Uterus (tissue), 4 donors: ENCODE measurements around the gene GAMT. TPM values are rescaled to one million over a fixed set of nuclear protein-coding genes. Genes with fewer than 3 reads are reported as not detected.

Experiments used
- DNase-seq, 2 donors: peaks; one replicate each; pipeline ENCODE4 v3.0.0-alpha.2; 2019 to 2020
- H3K27ac ChIP-seq, 2 donors: fragments of 200-600 bp; sonication (generic); 1 replicate in 1 of 2; 2 replicates in 1 of 2; pipeline ENCODE4 v1.5.1; 2016 to 2018
- H3K27me3 ChIP-seq, 2 donors: fragments of 200-600 bp; sonication (generic); one replicate each; pipeline ENCODE4 v1.5.1; 2018 to 2019; ENCODE audit warnings: control low read depth in 1 of 2
- H3K36me3 ChIP-seq, 2 donors: fragments of 200-600 bp; sonication (generic); one replicate each; pipeline ENCODE4 v1.5.1; 2019; ENCODE audit warnings: control low read depth in 1 of 2
- H3K4me1 ChIP-seq, 2 donors: fragments of 200-600 bp; sonication (generic); one replicate each; pipeline ENCODE4 v1.5.1; 2018 to 2019; ENCODE audit warnings: control low read depth in 1 of 2
- H3K4me3 ChIP-seq, 2 donors: fragments of 200-600 bp; sonication (generic); 1 replicate in 1 of 2; 2 replicates in 1 of 2; pipeline ENCODE4 v1.5.1; 2018 to 2019; ENCODE audit warnings: mild to moderate bottlenecking in 1 of 2
- H3K9me3 ChIP-seq, 2 donors: fragments of 200-600 bp; sonication (generic); one replicate each; pipeline ENCODE4 v1.5.1; 2019; ENCODE audit warnings: control low read depth in 1 of 2
- POLR2A ChIP-seq, 2 donors: fragments of 450-650 bp; IDR thresholded peaks; one replicate each; pipeline ENCODE4 v1.6.1; 2016; ENCODE audit warnings: antibody characterized with exemption in 2 of 2, mild to moderate bottlenecking in 1 of 2, moderate library complexity in 1 of 2
- intact Hi-C: fragments of 100-400 bp; cut with DNase I; formaldehyde crosslinking; loops from one replicate; pipeline ENCODE4 v1.15.1; 2023; ENCODE audit warnings: low total_unique reads
- total RNA-seq, 4 donors: library from RNA; depleted of rRNA in 3 of 4; stranded (reverse); fragments of >200 nt in 3 of 4; gene quantifications; one replicate each; pipeline versions ENCODE4 v1.1.0 to v1.2.4, GENCODE V29; 2014 to 2023
- TF ChIP-seq, protein P1 (sequence below), 4 experiments: fragments of 200-600 bp in 2 of 4; fragments of 450-650 bp in 2 of 4; sonication (generic) in 2 of 4; IDR thresholded peaks; one replicate each; pipeline ENCODE4 v1.5.1; 2016 to 2019; ENCODE audit warnings: antibody characterized with exemption in 4 of 4, mild to moderate bottlenecking in 2 of 4, moderate library complexity in 1 of 4
- donor health status: DM: yes; HTN: yes; CAD: no.

Gene GAMT
- total RNA-seq, 4 donors from 2014 or later = 3.3 to 14.4 (median 8.4) TPM

DNA sequence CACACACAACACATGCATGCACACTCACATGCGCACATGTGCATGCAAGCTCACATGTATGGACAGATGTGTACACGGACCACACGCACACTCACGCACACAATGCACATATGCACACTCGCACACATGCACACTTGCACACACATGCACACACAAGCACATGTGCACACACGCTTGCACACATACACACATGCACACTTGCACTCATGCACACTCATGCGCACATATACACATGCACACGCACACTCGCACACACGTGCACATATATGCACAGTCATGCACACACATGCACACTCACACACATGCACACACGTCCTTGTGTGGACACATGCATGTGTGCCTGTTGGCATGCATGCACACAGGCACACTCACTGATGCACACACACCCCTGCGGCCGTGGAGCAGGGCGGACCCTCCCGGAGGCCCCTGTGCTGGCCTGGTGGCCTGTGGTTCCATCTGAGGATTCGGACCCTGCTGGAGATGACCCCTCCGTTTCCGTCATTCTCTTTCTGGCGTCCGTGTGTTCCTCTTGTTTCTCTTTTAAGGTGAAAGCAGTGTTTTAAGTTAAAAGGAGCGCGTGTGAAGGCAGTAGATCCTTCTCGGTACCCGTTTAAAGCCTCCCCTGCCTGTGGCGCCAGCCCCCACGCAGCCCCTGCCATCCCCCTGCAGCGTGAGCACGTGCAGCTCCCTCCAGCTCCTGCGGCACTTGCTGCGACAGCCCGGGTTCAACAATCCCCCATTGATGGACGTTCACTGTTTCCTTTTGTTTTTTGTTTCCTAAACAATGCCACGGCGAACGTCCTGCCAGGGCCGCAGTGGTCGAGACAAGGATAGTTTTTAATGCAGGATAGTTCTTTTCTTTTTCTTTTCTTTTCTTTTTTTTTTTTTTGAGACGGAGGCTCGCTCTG, 12.1 kb downstream of the GAMT start:
- no peak for TF ChIP-seq POLR2A (IDR thresholded peaks at IDR 0.05)
- intact Hi-C loops = no loop called here

DNA sequence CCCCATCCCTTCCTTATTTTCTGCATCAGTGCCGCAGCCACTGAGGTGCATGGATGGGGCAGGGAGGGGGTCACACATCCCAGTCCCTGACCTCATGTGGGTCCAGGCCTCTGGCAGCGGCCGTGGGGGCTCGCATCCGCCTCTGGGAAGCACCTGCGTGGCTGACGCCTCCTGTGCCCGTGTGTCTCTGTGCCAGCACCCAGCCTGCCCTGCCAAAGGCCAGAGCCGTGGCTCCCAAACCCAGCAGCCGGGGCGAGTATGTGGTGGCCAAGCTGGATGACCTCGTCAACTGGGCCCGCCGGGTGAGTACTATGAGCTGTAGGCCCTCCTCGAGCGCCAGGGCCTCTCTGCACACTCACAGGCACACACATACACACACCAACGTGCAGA, 12.7 kb downstream of the GAMT start:
- DNase-seq = no peak
- intact Hi-C loops = no loop called here
- no peak for TF ChIP-seq POLR2A (IDR thresholded peaks at IDR 0.05)
- TF ChIP-seq, protein P1, sequence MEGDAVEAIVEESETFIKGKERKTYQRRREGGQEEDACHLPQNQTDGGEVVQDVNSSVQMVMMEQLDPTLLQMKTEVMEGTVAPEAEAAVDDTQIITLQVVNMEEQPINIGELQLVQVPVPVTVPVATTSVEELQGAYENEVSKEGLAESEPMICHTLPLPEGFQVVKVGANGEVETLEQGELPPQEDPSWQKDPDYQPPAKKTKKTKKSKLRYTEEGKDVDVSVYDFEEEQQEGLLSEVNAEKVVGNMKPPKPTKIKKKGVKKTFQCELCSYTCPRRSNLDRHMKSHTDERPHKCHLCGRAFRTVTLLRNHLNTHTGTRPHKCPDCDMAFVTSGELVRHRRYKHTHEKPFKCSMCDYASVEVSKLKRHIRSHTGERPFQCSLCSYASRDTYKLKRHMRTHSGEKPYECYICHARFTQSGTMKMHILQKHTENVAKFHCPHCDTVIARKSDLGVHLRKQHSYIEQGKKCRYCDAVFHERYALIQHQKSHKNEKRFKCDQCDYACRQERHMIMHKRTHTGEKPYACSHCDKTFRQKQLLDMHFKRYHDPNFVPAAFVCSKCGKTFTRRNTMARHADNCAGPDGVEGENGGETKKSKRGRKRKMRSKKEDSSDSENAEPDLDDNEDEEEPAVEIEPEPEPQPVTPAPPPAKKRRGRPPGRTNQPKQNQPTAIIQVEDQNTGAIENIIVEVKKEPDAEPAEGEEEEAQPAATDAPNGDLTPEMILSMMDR (IDR thresholded peaks at IDR 0.05) = no peak
- Histone ChIP-seq H3K4me1 (peaks cover 0 to 13% of the 10 kb centered on the region in 2 donors), H3K36me3 (no peaks in the 10 kb centered on the region), H3K4me3 (no peak overlapping the region), H3K27me3 (peaks cover 0 to 2% of the 10 kb centered on the region in 2 donors), H3K9me3 (no peaks in the 10 kb centered on the region), H3K27ac (no peak overlapping the region)

More for the DNA sequence above, 12.1 kb downstream of the GAMT start:
- no peak for DNase-seq
- H3K4me1 ChIP-seq = peaks cover 0 to 11% of the 10 kb centered on the region in 2 donors
- no peaks in the 10 kb centered on the region for H3K9me3 ChIP-seq
- no peak overlapping the region for H3K27ac ChIP-seq
- H3K4me3 ChIP-seq = no peak overlapping the region
- H3K36me3 ChIP-seq = no peaks in the 10 kb centered on the region
- no peaks in the 10 kb centered on the region for H3K27me3 ChIP-seq

DNA sequence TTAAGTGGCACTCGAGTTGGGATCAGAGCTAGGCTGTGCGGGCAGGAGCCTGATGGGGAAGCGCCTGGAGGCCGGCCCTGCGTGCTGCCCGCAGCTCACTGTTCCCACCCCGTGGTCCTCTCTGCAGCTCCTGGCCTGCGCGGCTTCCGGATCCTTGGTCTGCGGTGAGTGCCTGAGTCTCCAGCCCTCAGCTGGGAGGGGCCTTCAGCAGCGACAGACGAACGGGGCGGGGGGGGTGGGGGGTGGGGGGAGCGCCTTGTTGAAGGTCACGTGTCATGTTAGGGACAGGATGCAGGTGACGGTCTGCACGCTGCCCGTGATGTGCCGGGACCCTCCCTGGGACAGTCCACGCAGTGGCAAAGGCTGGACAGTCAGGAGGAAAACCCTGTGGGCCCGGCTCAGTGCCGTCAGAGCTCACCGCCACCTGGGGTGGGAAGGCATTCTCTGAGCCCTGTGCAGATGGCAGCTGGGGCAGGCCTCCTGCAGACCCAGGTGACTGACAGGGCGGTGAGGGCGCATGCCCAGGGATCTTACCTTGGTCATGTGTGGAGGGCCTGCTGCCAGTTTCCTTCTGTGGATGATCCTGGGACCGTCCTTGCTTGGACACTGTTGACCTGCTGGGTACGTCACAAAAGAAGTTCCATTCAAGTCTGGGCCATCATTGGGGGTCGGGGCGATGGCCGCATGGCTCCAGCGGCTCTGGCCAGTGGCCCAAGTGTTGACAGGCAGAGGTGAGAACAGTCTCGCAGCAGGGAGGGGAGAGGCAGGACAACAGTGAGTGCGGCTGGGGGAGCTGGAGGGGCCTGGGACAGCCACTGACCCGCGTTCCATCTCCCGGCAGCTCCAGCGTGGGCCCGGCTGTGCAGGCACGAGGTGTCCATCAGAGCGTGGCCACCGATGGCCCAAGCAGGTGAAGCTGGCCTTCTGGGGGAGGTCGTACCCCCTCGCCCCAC, 13.4 kb downstream of the GAMT start:
- no peak for TF ChIP-seq POLR2A (IDR thresholded peaks at IDR 0.05)
- TF ChIP-seq, protein P1 (IDR thresholded peaks at IDR 0.05) = no peak
- Histone ChIP-seq H3K4me3 (no peak overlapping the region), H3K9me3 (no peaks in the 10 kb centered on the region), H3K27ac (no peak overlapping the region), H3K36me3 (no peaks in the 10 kb centered on the region), H3K4me1 (peaks cover 0 to 13% of the 10 kb centered on the region in 2 donors), H3K27me3 (peaks cover 0 to 4% of the 10 kb centered on the region in 2 donors)
- no peak for DNase-seq
- intact Hi-C loops = no loop called here

DNA sequence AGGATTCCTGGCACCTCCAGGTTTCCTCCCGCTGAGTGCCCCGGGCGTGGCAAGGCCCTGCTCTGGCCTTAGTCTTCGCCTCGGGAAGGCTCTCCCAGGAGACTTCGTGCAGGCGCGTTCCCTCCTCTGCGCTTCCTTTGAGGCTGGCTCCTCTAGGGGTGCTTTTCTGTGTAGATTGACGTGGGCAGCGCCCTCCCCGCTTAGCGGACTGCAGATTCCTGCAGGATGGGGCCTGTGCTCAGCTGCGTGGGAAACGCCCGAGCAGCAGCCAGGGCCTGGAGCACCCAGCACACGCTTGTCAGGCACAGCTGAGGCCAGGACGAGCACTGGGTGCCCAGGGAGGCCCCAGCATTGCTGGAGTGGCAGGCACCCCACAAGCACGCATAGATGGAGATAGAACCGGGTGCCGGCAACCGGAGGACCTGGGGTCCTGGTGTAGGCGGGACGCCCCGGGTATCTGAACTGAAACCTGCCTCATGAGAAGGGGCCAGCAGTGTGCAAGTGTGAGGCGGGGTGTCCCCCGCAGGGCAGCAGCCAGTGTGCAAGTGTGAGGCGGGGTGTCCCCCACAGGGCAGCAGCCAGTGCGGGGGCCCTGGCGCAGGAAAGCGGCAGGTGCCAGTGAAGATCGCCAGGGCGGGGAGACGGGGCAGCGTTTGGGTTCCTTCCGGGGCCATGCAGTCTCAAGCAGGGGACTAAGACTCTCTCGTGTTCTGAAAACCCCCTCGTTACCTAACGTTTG, 14.2 kb downstream of the GAMT start:
- intact Hi-C loops = no loop called here
- H3K27me3 ChIP-seq = peaks cover 0 to 4% of the 10 kb centered on the region in 2 donors
- TF ChIP-seq, protein P1 (IDR thresholded peaks at IDR 0.05) = no peak
- TF ChIP-seq POLR2A (IDR thresholded peaks at IDR 0.05) = no peak
- DNase-seq = no peak
- H3K9me3 ChIP-seq = no peaks in the 10 kb centered on the region
- H3K4me1 ChIP-seq = peaks cover 0 to 16% of the 10 kb centered on the region in 2 donors
- no peak overlapping the region for H3K27ac ChIP-seq
- H3K36me3 ChIP-seq = no peaks in the 10 kb centered on the region
- no peak overlapping the region for H3K4me3 ChIP-seq

DNA sequence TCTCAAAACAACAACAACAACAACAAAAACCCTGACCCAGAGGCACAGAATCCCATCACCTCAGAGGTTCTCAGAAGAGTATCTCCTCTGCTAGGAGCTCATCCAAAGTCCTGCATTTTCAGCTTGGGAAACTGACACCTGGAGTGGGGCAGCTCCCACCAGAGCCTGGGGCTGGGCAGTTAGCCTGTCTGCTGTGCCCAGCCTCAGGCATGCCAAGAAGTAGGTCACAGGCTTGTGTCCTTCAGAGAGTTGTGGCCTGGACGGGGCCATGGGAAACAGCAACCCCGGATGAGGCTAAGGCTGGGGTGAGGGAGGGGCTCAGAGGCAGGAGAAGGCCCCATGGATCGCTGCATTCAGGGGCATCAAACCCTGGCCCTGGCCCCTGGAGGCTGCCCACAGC, 15.5 kb downstream of the GAMT start:
- H3K27ac ChIP-seq = no peak overlapping the region
- H3K4me3 ChIP-seq = no peak overlapping the region
- DNase-seq = no peak
- TF ChIP-seq POLR2A (IDR thresholded peaks at IDR 0.05) = no peak
- TF ChIP-seq, protein P1 (IDR thresholded peaks at IDR 0.05) = no peak
- peaks cover 0 to 17% of the 10 kb centered on the region in 2 donors for H3K4me1 ChIP-seq
- H3K36me3 ChIP-seq = no peaks in the 10 kb centered on the region
- intact Hi-C loops = no loop called here
- no peaks in the 10 kb centered on the region for H3K9me3 ChIP-seq
- peaks cover 0 to 4% of the 10 kb centered on the region in 2 donors for H3K27me3 ChIP-seq
